Mesenchymal stem cell (in vitro differentiated cells and primary cell): ENCODE measurements around the gene ZNF440.

Experiments used
- DNase-seq: peaks from one replicate; pipeline ENCODE4 v3.0.0-alpha.2; 2013
- H2AFZ ChIP-seq: one replicate; pipeline ENCODE4 v1.6.1; 2013; ENCODE audit warnings: low read depth, mild to moderate bottlenecking, control low read depth, inconsistent platforms, low read length, moderate library complexity
- H2AK5ac ChIP-seq: 2 replicates; pipeline ENCODE4 v1.6.1; 2013; ENCODE audit warnings: low read length, moderate library complexity, mild to moderate bottlenecking, inconsistent platforms; ENCODE audit not compliant: severe bottlenecking
- H2BK120ac ChIP-seq: one replicate; pipeline ENCODE4 v1.6.1; 2013; ENCODE audit warnings: low read depth, mild to moderate bottlenecking, inconsistent platforms, low read length, moderate library complexity
- H2BK12ac ChIP-seq, 2 experiments: one replicate each; pipeline ENCODE4 v1.6.1; 2013; ENCODE audit warnings: inconsistent platforms in 2 of 2, low read length in 2 of 2, mild to moderate bottlenecking in 2 of 2, moderate library complexity in 2 of 2, control low read depth in 1 of 2
- H2BK15ac ChIP-seq: one replicate; pipeline ENCODE4 v1.6.1; 2013; ENCODE audit warnings: mild to moderate bottlenecking, low read depth, inconsistent platforms; ENCODE audit not compliant: poor library complexity, severe bottlenecking
- H2BK5ac ChIP-seq: 2 replicates; pipeline ENCODE4 v1.6.1; 2013; ENCODE audit warnings: low read depth, mild to moderate bottlenecking, low read length, control low read depth, inconsistent platforms; ENCODE audit not compliant: poor library complexity, severe bottlenecking
- H3K14ac ChIP-seq, 2 experiments: one replicate each; pipeline ENCODE4 v1.6.1; 2013; ENCODE audit warnings: inconsistent platforms in 2 of 2, low read length in 2 of 2, control low read depth in 1 of 2, mild to moderate bottlenecking in 1 of 2, moderate library complexity in 1 of 2
- H3K18ac ChIP-seq, 2 experiments: one replicate each; pipeline ENCODE4 v1.6.1; 2013; ENCODE audit warnings: inconsistent platforms in 2 of 2, low read length in 2 of 2, control low read depth in 1 of 2, low read depth in 1 of 2, mild to moderate bottlenecking in 1 of 2
- H3K23ac ChIP-seq, 2 experiments: one replicate each; pipeline ENCODE4 v1.6.1; 2013; ENCODE audit warnings: inconsistent platforms in 2 of 2, low read length in 2 of 2, mild to moderate bottlenecking in 2 of 2, moderate library complexity in 2 of 2, control low read depth in 1 of 2
- H3K27ac ChIP-seq: 2 replicates; pipeline ENCODE4 v1.5.1; 2013; ENCODE audit warnings: mild to moderate bottlenecking, moderate library complexity, low read length, control low read depth, inconsistent platforms; ENCODE audit not compliant: poor library complexity, severe bottlenecking
- H3K27me3 ChIP-seq, 2 experiments: 2 replicates each; pipeline versions ENCODE4 v1.6.1 to v1.7.0; 2013; ENCODE audit warnings: low read length in 2 of 2, mild to moderate bottlenecking in 2 of 2, moderate library complexity in 2 of 2, control low read depth in 1 of 2, inconsistent platforms in 1 of 2; ENCODE audit not compliant: control insufficient read depth in 1 of 2, insufficient read depth in 1 of 2
- H3K36me3 ChIP-seq, 2 experiments: 2 replicates each; pipeline versions ENCODE4 v1.6.1 to v1.7.0; 2013; ENCODE audit warnings: low read length in 2 of 2, control low read depth in 1 of 2, inconsistent platforms in 1 of 2, low read depth in 1 of 2, mild to moderate bottlenecking in 1 of 2; ENCODE audit not compliant: insufficient read depth in 2 of 2, control insufficient read depth in 1 of 2
- H3K4ac ChIP-seq, 2 experiments: one replicate each; pipeline ENCODE4 v1.6.1; 2013; ENCODE audit warnings: inconsistent platforms in 2 of 2, low read length in 2 of 2, mild to moderate bottlenecking in 2 of 2, moderate library complexity in 2 of 2, control low read depth in 1 of 2, low read depth in 1 of 2
- H3K4me1 ChIP-seq: 2 replicates; pipeline ENCODE4 v1.6.1; 2013; ENCODE audit warnings: low read depth, low read length, control low read depth; ENCODE audit not compliant: control insufficient read depth, insufficient read depth
- H3K4me2 ChIP-seq: 2 replicates; pipeline ENCODE4 v1.6.1; 2013; ENCODE audit warnings: low read length, mild to moderate bottlenecking, inconsistent platforms; ENCODE audit not compliant: poor library complexity, severe bottlenecking
- H3K4me3 ChIP-seq, 2 experiments: 2 replicates each; pipeline versions ENCODE4 v1.5.1 to v1.7.0; 2013; ENCODE audit warnings: low read length in 2 of 2, mild to moderate bottlenecking in 2 of 2, control low read depth in 1 of 2, low read depth in 1 of 2; ENCODE audit not compliant: insufficient read depth in 1 of 2
- H3K79me1 ChIP-seq: replicated peaks from 2 replicates; pipeline ENCODE4 v1.6.1; 2013; ENCODE audit warnings: mild to moderate bottlenecking, control low read depth, low read length, inconsistent platforms; ENCODE audit not compliant: poor library complexity, severe bottlenecking
- H3K9ac ChIP-seq: 2 replicates; pipeline ENCODE4 v1.7.0; 2013; ENCODE audit warnings: mild to moderate bottlenecking, low read length, moderate library complexity
- H3K9me3 ChIP-seq: 2 replicates; pipeline ENCODE4 v1.7.0; 2013; ENCODE audit warnings: mild to moderate bottlenecking, low read length; ENCODE audit not compliant: control insufficient read depth
- H4K8ac ChIP-seq: one replicate; pipeline ENCODE4 v1.6.1; 2013; ENCODE audit warnings: inconsistent platforms, mild to moderate bottlenecking, low read length, moderate library complexity
- H4K91ac ChIP-seq: one replicate; pipeline ENCODE4 v1.6.1; 2013; ENCODE audit warnings: mild to moderate bottlenecking, low read length, inconsistent platforms
- WGBS: methylation state at CpG from one replicate; pipeline ENCODE4 v1.1.7; 2013; ENCODE audit warnings: mixed read lengths; 5-methylcytosine and 5-hydroxymethylcytosine counted together

Gene ZNF440

DNA sequence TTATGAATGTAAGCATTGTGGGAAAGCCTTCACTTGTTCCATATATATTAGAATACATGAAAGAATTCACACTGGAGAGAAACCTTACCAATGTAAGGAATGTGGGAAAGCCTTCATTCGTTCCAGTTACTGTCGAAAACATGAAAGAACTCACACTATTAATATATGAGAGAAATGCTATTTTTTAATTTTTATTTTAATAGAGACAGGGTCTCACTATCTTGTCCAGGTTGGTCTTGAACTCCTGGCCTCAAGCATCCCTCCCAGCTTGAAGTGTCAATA lies 7.0 kb upstream of the ZNF440 start:
- H3K9me3 ChIP-seq = peaks cover 74% of the 10 kb centered on the region
- H3K4me3 ChIP-seq = peak overlapping the region in 1 of 2 experiments; percentile 51
- H3K27ac ChIP-seq = no peak overlapping the region
- no peak overlapping the region for H2BK120ac ChIP-seq
- no peak overlapping the region for H3K9ac ChIP-seq
- no peak overlapping the region for H2BK12ac ChIP-seq
- no CpG with 5 or more reads among the region's 2 CpGs for WGBS
- no peak overlapping the region for H3K14ac ChIP-seq
- no peak overlapping the region for H3K4me2 ChIP-seq
- H3K36me3 ChIP-seq = peaks cover 6 to 17% of the 10 kb centered on the region in 2 experiments
- H2AK5ac ChIP-seq = no peak overlapping the region
- H3K18ac ChIP-seq = no peak overlapping the region
- H2BK15ac ChIP-seq = no peak overlapping the region
- H3K4me1 ChIP-seq = no peaks in the 10 kb centered on the region
- DNase-seq = no peak
- H3K27me3 ChIP-seq = no peaks in the 10 kb centered on the region
- H2AFZ ChIP-seq = no peak overlapping the region
- no peak overlapping the region for H3K23ac ChIP-seq
- no peak overlapping the region for H3K4ac ChIP-seq
- H3K79me1 ChIP-seq = peaks cover 2% of the 10 kb centered on the region
- no peak overlapping the region for H4K91ac ChIP-seq
- H2BK5ac ChIP-seq = no peak overlapping the region
- no peak overlapping the region for H4K8ac ChIP-seq

DNA sequence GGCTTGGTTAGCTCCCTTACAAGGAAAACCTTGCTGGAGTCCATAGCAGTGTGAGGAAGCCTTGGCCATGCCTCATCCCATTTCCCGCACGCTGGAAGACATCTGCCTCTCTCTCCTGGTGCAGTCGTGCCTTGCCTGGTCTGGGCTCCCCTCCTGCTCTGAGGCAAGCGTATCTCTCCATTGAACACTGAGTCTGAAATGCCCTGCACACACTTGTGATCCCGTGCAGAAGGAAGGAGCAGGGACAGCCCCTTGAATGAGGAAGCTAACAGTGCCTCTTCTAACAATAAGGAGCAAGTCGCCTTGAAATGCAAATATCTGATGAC lies 407 bp upstream of the ZNF440 start:
- Histone ChIP-seq H3K36me3 (peaks cover 0 to 7% of the 10 kb centered on the region in 2 experiments), H3K4me2 (peak overlapping the region; percentile 85), H3K9me3 (peaks cover 16% of the 10 kb centered on the region), H2BK5ac (no peak overlapping the region), H2BK15ac (no peak overlapping the region), H2AK5ac (no peak overlapping the region), H3K27ac (peak overlapping the region; percentile 66), H3K23ac (no peak overlapping the region), H3K18ac (peak overlapping the region; percentile 52 to 70), H3K14ac (no peak overlapping the region), H3K4me1 (peaks cover 6% of the 10 kb centered on the region), H3K79me1 (peaks cover 16% of the 10 kb centered on the region), H4K8ac (peak overlapping the region; percentile 89), H4K91ac (peak overlapping the region; percentile 39), H2AFZ (peak overlapping the region; percentile 87), H3K9ac (peak overlapping the region; percentile 96), H3K4me3 (peak overlapping the region; percentile 97 to 99), H3K27me3 (no peaks in the 10 kb centered on the region), H2BK120ac (no peak overlapping the region), H2BK12ac (no peak overlapping the region), H3K4ac (no peak overlapping the region)
- no peak for DNase-seq
- WGBS = 11% methylated on average over 6 of the region's 6 CpGs

DNA sequence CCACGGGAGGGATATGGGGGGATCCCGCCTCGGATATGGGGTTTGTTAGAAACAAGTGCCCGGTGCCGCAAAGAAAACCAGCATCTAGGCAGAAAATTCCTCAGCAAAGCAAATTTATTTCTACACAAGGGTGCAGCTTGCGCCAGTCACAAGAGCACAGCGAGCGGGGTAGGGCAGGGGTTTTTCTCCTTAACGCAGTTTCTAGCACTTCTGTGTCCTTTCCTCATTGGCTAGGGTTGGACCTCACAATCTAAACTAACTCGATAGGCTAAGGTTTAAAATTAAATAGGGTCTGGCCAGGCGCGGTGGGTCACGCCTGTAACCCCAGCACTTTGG lies 595 bp downstream of the ZNF440 start:
- Histone ChIP-seq H3K4me3 (peak overlapping the region; percentile 97 to 99), H3K18ac (peak overlapping the region; percentile 97 to 98), H3K4me1 (peaks cover 6% of the 10 kb centered on the region), H3K79me1 (peaks cover 17% of the 10 kb centered on the region), H3K9ac (peak overlapping the region; percentile 96), H3K4ac (peak overlapping the region in 1 of 2 experiments; percentile 97), H4K8ac (no peak overlapping the region), H2BK5ac (no peak overlapping the region), H2BK12ac (no peak overlapping the region), H3K23ac (no peak overlapping the region), H2BK120ac (peak overlapping the region; percentile 61), H2AK5ac (no peak overlapping the region), H3K27me3 (no peaks in the 10 kb centered on the region), H2AFZ (peak overlapping the region; percentile 93), H2BK15ac (no peak overlapping the region), H3K27ac (no peak overlapping the region), H4K91ac (peak overlapping the region; percentile 80), H3K4me2 (peak overlapping the region; percentile 75), H3K36me3 (peaks cover 7 to 9% of the 10 kb centered on the region in 2 experiments), H3K14ac (peak overlapping the region; percentile 97 to 100), H3K9me3 (peaks cover 7% of the 10 kb centered on the region)
- WGBS = 44% methylated on average over 13 of the region's 13 CpGs
- peak; percentile 44 for DNase-seq

DNA sequence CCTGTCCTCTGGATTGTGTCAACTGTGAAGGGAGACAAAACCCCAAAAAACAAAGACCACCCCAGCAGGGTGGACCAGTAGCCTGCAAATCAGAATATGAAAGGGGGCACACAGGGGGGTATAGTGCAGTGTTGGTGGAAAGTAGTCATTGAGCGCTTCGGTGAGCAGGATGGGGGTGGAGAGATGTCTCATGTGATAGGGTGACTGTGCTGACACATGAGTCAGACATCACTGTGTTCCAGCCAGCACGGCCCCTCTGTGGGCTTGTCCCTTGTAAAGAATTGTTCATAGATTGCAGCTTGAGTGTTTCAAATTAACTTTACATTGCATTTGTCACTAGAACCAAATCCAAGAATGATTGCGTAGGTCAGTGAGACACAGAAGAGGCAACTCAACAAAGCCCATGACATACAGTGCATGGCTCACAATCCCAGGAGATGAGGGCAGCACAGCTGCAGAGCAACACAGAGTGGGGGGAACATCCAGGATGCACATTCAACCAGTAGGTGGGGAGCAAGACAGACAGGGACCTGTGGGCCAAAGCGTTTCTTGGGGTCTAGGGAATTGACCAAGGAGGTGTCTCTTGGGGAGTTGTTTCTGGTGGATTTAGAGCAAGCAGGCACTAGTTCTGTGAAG lies 7.5 kb downstream of the ZNF440 start:
- Histone ChIP-seq H3K23ac (no peak overlapping the region), H3K79me1 (peaks cover 26% of the 10 kb centered on the region), H4K8ac (no peak overlapping the region), H2BK5ac (no peak overlapping the region), H4K91ac (no peak overlapping the region), H3K4me3 (peak overlapping the region in 1 of 2 experiments; percentile 2), H3K36me3 (peaks cover 15 to 24% of the 10 kb centered on the region in 2 experiments), H3K9ac (no peak overlapping the region), H2BK15ac (no peak overlapping the region), H2BK120ac (no peak overlapping the region), H2BK12ac (no peak overlapping the region), H3K27ac (no peak overlapping the region), H3K9me3 (peaks cover 25% of the 10 kb centered on the region), H2AK5ac (no peak overlapping the region), H3K18ac (no peak overlapping the region), H3K27me3 (no peaks in the 10 kb centered on the region), H3K4me1 (no peaks in the 10 kb centered on the region), H2AFZ (no peak overlapping the region), H3K14ac (no peak overlapping the region), H3K4me2 (no peak overlapping the region), H3K4ac (no peak overlapping the region)
- 98% methylated on average over 4 of the region's 5 CpGs for WGBS
- no peak for DNase-seq
